ENCODE measurements around the gene TBC1D16.

TBC1D16 gene

DNA sequence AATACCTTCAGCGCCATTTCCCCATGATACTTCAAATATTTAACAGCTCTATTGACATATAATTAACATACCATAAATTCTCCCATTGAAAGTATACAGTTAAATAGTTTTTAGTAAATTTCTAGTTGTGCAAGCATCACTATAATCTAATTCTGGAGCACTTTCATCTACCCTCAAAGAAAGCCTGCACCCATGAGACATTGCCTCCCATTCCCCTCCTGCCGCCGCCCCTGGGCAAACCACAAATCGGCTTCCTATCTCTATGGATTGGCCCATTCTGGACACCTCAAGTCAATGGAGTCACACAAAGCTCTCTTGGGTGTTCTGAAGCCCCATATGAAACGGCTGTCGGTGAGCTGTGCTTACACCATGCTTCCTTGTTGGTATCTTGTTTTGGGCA lies 119.2 kb downstream of the TBC1D16 start:
- TF ChIP-seq, protein P1, sequence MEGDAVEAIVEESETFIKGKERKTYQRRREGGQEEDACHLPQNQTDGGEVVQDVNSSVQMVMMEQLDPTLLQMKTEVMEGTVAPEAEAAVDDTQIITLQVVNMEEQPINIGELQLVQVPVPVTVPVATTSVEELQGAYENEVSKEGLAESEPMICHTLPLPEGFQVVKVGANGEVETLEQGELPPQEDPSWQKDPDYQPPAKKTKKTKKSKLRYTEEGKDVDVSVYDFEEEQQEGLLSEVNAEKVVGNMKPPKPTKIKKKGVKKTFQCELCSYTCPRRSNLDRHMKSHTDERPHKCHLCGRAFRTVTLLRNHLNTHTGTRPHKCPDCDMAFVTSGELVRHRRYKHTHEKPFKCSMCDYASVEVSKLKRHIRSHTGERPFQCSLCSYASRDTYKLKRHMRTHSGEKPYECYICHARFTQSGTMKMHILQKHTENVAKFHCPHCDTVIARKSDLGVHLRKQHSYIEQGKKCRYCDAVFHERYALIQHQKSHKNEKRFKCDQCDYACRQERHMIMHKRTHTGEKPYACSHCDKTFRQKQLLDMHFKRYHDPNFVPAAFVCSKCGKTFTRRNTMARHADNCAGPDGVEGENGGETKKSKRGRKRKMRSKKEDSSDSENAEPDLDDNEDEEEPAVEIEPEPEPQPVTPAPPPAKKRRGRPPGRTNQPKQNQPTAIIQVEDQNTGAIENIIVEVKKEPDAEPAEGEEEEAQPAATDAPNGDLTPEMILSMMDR (IDR thresholded peaks at IDR 0.05) = no peak

DNA sequence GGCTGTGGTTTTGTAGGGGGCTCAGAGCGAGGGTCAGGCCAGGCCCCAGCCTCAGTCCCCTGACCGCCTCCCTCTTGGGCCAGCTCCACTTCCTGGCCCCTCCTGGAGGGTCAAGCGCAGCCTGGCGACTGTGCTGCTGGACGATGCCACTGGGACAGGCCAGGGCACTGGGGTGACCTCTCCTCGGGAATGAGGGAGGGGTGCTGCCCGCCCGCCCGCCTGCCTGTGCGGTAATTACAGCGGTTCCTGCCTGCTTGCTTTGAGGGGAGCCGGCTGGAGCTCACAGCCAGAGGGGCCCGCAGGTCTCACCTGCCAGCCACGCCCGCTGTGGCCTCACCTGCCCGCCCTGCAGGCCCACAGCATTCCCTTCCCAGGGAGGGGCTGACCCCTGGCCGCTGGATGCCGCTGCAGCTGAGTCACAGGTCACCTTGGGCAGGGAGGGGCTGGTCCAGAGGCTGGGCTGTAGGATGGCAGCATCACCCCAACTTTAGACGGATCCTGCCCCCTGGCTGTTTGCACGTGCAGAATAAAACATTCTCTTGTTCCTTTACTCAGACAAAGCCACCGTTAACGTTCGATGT lies 119.7 kb downstream of the TBC1D16 start:
- TF ChIP-seq, protein P1 (IDR thresholded peaks at IDR 0.05) = peak; percentile 35

DNA sequence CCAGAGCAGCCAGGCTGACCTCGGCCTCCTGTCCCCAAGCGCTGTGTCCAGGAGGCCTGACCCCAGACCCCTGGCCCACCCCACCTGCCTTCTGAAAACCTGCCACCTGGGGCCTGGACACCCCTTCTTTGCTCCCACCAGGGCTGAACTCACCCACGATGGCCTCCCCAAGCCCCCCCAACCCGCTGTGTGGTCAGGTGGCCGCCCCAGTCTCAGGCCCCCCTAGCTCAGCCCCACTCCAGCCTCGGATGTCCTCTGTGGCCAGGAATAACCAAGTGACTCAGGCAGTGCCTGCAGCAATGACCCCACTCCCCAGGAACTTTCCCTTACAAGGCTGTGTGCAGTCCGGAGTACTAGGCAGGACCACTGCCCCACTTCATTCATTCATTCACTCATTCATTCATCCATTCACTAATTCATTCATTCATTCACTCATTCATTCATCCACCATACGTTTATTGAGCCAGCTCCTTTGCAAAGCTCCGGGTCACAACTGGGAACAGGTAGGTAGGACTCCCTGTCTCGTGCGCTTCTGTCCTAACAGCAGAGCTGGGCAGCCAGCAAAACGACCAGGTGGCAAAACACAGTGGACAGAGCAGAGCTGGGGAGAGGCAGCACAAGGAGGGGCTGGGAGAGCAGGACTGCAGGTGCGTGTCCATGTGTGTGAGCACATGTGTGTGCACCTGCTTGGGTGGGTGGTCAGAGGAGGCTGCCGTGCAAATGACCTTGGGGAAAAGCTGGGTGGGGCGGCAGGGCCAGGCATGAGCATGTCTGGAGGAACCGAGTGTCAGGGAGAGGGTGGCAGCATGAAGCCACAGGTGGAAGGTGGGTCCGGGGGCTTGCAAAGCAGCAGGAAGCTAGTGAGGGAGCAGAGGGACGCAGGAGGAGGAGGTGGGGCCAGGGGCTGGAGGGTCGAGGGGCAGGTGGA lies 120.6 kb downstream of the TBC1D16 start:
- TF ChIP-seq, protein P1 (IDR thresholded peaks at IDR 0.05) = no peak

DNA sequence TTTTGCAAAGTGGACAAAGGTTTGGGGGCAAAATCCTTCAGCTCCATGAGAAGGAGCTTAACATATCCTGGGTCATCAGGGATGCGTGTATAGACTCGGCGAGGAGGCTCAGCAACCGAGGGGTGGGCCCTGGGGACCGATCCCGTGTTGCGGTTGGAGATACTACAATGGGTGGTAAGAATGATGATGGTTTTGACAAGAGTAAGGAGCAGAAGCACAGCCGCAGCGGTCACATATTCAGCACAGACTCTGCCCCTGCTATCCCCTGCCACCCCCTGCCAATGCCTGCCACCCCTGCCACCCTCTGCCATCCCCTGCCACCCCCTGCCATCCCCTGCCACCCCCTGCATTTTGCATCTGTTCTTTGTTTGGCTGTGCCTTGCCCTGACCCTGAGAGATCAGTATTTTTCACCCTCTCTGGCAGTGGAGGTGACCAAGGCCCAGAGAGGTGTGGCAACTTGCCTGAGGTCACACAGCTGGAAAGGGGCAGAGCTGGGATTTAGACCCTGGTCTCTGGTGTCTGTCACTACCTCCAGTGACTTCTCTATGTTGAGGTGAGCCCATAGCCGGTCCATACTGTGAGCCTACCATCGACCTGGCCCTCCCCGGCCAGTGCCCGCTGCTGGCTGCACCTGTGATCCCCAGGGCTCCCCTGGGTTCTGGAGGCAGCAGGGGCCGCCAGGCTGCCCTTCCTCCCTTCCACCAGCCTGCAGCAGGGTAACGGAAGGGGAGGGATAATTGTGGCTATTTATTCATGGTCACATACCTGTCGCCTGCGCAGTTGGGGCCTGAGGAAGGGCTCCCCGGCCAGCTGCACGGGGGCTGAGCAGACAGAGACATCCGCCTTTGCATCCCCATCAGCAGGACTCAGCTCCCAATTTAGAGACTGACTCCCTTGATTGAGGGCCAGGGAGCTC lies 121.5 kb downstream of the TBC1D16 start:
- TF ChIP-seq, protein P1 (IDR thresholded peaks at IDR 0.05) = no peak

DNA sequence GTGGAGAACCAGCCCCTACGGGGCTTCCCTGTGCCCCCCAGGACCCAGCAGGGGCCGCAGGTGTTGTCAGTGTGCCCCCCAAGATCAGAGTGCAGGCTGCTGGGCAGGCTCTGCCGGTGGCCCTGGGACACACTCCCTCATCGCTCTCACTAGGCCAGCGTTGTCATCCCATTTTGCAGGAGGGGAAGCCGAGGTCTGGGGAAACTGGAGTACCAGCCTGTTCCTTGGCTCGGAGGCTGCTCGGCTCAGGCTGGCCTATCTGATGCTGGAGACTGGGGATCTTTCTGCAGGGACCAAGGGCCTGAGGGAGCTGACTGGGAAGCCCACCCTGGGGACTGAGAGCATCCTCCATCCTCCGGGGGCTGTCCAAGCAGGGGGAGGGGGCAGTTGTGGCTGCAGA lies 122.2 kb downstream of the TBC1D16 start:
- TF ChIP-seq, protein P1 (IDR thresholded peaks at IDR 0.05) = no peak

DNA sequence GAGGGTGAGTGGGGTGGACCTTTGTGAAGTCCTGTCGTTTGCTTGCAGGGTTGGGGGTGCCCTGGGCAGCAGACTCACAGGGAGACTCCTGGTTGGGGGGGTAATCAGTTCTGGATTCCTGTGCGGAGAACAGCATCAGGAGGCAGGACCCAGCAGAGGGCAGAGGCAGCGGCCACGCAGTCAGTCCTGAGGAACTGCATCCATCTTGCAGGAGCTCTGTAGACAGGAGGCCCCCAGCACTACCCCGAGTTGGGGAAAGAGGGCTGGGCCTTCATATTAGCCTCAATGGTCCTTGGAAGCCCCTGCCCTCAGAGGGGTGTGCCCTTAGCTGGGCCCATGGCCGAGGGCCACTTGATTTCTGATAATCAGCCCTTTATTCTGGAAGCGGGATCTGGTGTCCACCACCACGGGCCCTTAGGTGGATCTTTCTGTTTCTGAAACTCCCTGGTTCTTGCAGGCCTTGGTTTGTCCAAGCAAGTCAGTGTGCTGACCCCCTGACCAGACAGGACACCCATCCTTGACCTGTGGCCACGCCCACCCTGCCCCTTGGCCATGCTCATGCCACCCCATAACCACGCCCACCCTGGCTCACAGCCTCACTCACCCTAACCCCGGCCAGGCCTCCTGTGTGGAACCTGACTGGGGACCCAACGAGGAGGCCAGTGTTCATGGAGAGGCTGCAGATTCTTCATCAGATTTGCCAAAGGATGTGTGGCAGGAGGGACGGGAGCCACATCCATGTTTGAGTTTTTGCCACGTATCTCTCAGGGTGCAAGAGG lies 122.9 kb downstream of the TBC1D16 start:
- TF ChIP-seq, protein P1 (IDR thresholded peaks at IDR 0.05) = no peak
